ENCODE measurements around the gene ITGBL1. TPM values are rescaled to one million over a fixed set of nuclear protein-coding genes. Genes with fewer than 3 reads are reported as not detected.

The ITGBL1 gene
- total and polyA plus RNA-seq, 2 of the 8 experiments (the other 6 are each of a cell fraction or from before 2014, with no cell fraction given), result not detected

DNA sequence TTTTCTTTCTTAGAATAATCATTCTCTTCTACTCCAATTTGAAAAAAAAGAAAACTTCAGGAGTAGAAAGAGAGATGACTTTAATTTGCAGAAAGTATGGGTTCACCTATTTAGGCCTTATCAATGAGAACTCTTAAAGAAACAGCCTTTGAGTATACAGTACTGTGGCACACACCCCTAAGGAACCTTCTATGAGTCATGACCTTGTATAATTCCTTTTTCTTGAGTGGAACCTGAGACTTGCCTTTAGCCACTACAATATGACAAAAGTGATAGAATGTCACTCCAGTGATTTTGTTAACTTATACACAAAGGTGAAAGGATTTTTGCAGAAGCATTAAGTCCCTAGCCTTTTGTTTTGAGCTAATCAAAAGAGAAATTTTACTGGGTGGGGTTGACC lies 58.7 kb downstream of the ITGBL1 start:
- H2BK15ac ChIP-seq (ENCODE audit: low read length), result no peak overlapping the region
- CTCF ChIA-PET (ENCODE audit: partially characterized antibody), result interaction anchor here (1.2 to 1.6 kb wide), 3 partner anchors 246 to 366 kb away, joined by 3 to 4 read pairs (median 3); no protein-coding TSS in a partner anchor
- H3K4ac ChIP-seq (replicated peaks; ENCODE audit: insufficient read length, low read depth, low read length), result no peak overlapping the region
- no peaks in the 10 kb centered on the region for H4K20me1 ChIP-seq (replicated peaks in 1 of 2; ENCODE audit: control insufficient read depth in 1 of 2, insufficient read depth in 2 of 2, low read length in 2 of 2)
- no peaks in the 10 kb centered on the region for H3K23me2 ChIP-seq (ENCODE audit: low read depth, low read length)
- H2BK5ac ChIP-seq (ENCODE audit: low read depth, low read length), result no peak overlapping the region
- no peak overlapping the region for H2BK120ac ChIP-seq (replicated peaks; ENCODE audit: low read depth, low read length)
- H3K18ac ChIP-seq (ENCODE audit: extremely low read depth, low read length), result no peak overlapping the region
- no peaks in the 10 kb centered on the region for H3K9me3 ChIP-seq (ENCODE audit: insufficient read depth in 2 of 2, low read depth in 1 of 2, low read length in 1 of 2)
- H4K5ac ChIP-seq (ENCODE audit: insufficient read length, low read depth, low read length), result no peak overlapping the region
- no peaks in the 10 kb centered on the region for H3K79me2 ChIP-seq (ENCODE audit: control insufficient read depth in 1 of 2, insufficient read depth in 2 of 2, low read length in 2 of 2)
- no peak overlapping the region for H3K4me2 ChIP-seq (ENCODE audit: insufficient read depth in 1 of 2, low read depth in 2 of 2, low read length in 2 of 2)
- no peak overlapping the region for H4K8ac ChIP-seq (ENCODE audit: extremely low read depth, insufficient read depth, low read length)
- POLR2A ChIA-PET (ENCODE audit: partially characterized antibody), result no interaction called here
- FAIRE-seq (no peak), DNase-seq (ENCODE audit: low read depth in 1 of 2, low spot score in 2 of 2) (no peak)
- no peak overlapping the region for H2BK20ac ChIP-seq (ENCODE audit: low read length)
- no peak overlapping the region for H3K9ac ChIP-seq (replicated peaks in 1 of 4; ENCODE audit: extremely low read depth in 1 of 4, low read depth in 3 of 4, low read length in 3 of 4)
- H3K27me3 ChIP-seq (replicated peaks in 1 of 4; ENCODE audit: control insufficient read depth in 3 of 4, extremely low read depth in 1 of 4, insufficient read depth in 3 of 4, low read length in 3 of 4), result no peaks in the 10 kb centered on the region
- no peak overlapping the region for H2AK5ac ChIP-seq (ENCODE audit: low read depth, low read length)
- peaks cover 0 to 2% (median 0%) of the 10 kb centered on the region in 4 experiments; a peak in 1 of 7 replicates for H3K4me1 ChIP-seq (replicated peaks in 1 of 4; ENCODE audit: control insufficient read depth in 3 of 4, insufficient read depth in 4 of 4, low read length in 3 of 4)
- no peak overlapping the region for H3K4me3 ChIP-seq (ENCODE audit: extremely low read depth in 1 of 4, insufficient read depth in 2 of 4, low read depth in 3 of 4, low read length in 4 of 4)
- no peaks in the 10 kb centered on the region for H3K36me3 ChIP-seq (ENCODE audit: control insufficient read depth in 2 of 4, insufficient read depth in 4 of 4, low read length in 3 of 4)
- TF ChIP-seq, protein P1, sequence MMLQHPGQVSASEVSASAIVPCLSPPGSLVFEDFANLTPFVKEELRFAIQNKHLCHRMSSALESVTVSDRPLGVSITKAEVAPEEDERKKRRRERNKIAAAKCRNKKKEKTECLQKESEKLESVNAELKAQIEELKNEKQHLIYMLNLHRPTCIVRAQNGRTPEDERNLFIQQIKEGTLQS (IDR thresholded peaks at IDR 0.05; ENCODE audit: insufficient read depth, low read depth, low read length), result no peak
- no peaks in the 10 kb centered on the region for H3K79me1 ChIP-seq (ENCODE audit: low read depth, low read length)
- H3K23ac ChIP-seq (ENCODE audit: insufficient read length), result no peak overlapping the region
- no peak overlapping the region for H2AFZ ChIP-seq (ENCODE audit: low read length)
- H3K14ac ChIP-seq (ENCODE audit: insufficient read length), result no peak overlapping the region
- H4K91ac ChIP-seq (replicated peaks; ENCODE audit: insufficient read length, low read length), result no peak overlapping the region
- H2BK12ac ChIP-seq (ENCODE audit: low read depth, low read length), result no peak overlapping the region
- no peak overlapping the region for H3K27ac ChIP-seq (ENCODE audit: low read depth, low read length)
- H3K56ac ChIP-seq (replicated peaks; ENCODE audit: insufficient read length, low read depth, low read length), result no peak overlapping the region
